ENCODE measurements around the gene PTK6.
A peak's percentile ranks its signal among the peaks of the same experiment; 100 is the strongest.

The PTK6 gene

DNA sequence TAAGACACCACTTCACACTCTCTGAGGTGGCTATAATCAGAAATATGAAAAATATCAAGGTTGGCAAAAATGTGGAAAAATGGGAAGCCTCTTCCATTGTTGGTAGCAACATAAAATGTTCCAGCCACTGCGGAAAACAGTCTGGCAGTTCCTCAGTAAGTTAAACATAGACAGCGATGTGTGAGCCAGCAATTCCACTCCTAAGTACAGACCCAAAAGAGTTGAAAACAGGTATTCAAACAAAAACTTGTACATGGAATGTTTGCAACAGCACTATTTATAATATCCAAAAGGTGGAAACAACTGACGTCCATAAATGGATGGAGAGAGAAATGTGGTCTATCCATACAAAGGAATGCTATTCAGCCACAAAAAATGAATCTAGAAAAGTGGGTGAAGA is 24.0 kb downstream of the PTK6 start:
- Histone ChIP-seq H3K4me1 (peaks cover 5 to 22% (median 12%) of the 10 kb centered on the region in 10 experiments; a peak in 18 of 20 replicates), H4K20me1 (peaks cover 0 to 6% (median 0%) of the 10 kb centered on the region in 11 experiments; a peak in 2 of 22 replicates), H3K9me3 (replicated peaks in 1 of 11) (peaks cover 3 to 30% (median 17%) of the 10 kb centered on the region in 11 experiments; a peak in 21 of 22 replicates), H3K27me3 (no peaks in the 10 kb centered on the region), H3K9ac (no peak overlapping the region), H3K4me3 (no peak overlapping the region), H3K4me2 (no peak overlapping the region), H3K27ac (no peak overlapping the region), H3K36me3 (no peaks in the 10 kb centered on the region)
- no peak for TF ChIP-seq Cebpa-rat (IDR thresholded peaks at IDR 0.05)

DNA sequence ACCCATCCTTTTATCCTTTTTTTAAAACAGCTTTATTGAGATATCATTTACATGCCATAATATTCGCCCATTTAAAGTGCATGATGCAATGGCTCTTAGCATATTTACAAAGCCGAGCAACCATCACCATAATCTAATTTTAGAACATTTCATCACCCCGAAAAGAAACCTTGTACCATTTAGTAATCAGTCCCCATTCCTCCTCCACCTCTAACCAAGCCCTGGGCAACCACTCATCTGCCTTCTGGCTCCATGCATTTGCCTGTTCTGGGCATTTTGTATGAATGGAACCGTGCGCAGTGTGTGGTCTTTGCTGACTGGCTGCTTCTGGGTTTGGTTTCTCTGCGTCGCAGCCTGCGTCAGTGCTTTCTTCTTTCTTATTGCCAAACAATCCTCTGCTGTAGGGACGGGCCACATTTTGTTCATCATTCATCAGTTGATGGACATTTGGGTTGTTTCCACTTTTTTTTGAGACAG is 28.1 kb downstream of the PTK6 start:
- H4K20me1 ChIP-seq: no peaks in the 10 kb centered on the region
- no peak overlapping the region for H3K27ac ChIP-seq
- no peaks in the 10 kb centered on the region; a peak in 1 of 22 replicates for H3K27me3 ChIP-seq
- peaks cover 5 to 16% (median 11%) of the 10 kb centered on the region in 10 experiments; a peak in 17 of 20 replicates for H3K4me1 ChIP-seq
- peaks cover 21 to 47% (median 32%) of the 10 kb centered on the region in 11 experiments for H3K9me3 ChIP-seq (replicated peaks in 1 of 11)
- H3K4me2 ChIP-seq: peak overlapping the region in 1 of 11 experiments; percentile 7; a peak in 4 of 22 replicates
- H3K9ac ChIP-seq: no peak overlapping the region
- no peak overlapping the region for H3K4me3 ChIP-seq
- TF ChIP-seq Cebpa-rat (IDR thresholded peaks at IDR 0.05): no peak
- no peaks in the 10 kb centered on the region for H3K36me3 ChIP-seq

DNA sequence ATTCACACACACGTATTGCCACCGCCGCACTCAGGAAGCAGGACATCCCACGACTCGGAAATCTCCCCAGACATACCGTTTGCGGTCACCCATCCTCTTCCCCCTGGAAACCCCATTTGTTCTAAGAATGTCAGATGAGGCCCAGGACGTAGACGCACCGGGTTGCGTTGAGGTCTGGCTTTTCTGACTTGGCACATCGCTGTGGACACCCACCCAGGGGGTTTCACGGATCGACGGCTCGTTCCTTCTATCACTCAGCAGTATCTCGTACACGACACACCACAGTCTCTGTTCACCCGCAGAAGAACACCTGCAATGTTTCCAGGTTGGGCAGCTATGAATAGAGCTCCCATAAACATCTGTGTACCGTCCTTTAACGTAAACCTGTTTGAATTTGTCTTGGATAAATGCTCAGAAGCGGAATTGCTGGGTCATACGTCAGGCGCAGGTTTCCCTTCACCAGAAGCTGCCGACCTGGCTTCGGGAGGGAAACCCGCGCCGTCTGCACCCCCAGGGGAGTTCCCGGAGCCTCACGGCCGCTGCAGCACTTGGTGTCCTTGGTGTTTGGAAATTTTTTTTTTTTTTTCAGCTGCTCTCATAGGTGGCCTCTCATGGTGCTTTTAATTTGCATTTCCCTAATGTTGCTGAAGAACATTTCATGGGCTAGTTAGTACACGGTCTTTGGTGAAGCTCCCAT is 29.0 kb downstream of the PTK6 start:
- H3K9me3 ChIP-seq (replicated peaks in 1 of 11): peaks cover 19 to 43% (median 24%) of the 10 kb centered on the region in 11 experiments
- no peak overlapping the region for H3K9ac ChIP-seq
- no peaks in the 10 kb centered on the region; a peak in 1 of 22 replicates for H3K27me3 ChIP-seq
- no peak for TF ChIP-seq Cebpa-rat (IDR thresholded peaks at IDR 0.05)
- peaks cover 5 to 24% (median 15%) of the 10 kb centered on the region in 10 experiments; a peak in 18 of 20 replicates for H3K4me1 ChIP-seq
- H3K4me2 ChIP-seq: peak overlapping the region in 6 of 11 experiments; percentile 4 to 36 (median 24); a peak in 5 of 22 replicates
- H4K20me1 ChIP-seq: no peaks in the 10 kb centered on the region
- H3K36me3 ChIP-seq: no peaks in the 10 kb centered on the region
- H3K4me3 ChIP-seq: no peak overlapping the region
- no peak overlapping the region for H3K27ac ChIP-seq

DNA sequence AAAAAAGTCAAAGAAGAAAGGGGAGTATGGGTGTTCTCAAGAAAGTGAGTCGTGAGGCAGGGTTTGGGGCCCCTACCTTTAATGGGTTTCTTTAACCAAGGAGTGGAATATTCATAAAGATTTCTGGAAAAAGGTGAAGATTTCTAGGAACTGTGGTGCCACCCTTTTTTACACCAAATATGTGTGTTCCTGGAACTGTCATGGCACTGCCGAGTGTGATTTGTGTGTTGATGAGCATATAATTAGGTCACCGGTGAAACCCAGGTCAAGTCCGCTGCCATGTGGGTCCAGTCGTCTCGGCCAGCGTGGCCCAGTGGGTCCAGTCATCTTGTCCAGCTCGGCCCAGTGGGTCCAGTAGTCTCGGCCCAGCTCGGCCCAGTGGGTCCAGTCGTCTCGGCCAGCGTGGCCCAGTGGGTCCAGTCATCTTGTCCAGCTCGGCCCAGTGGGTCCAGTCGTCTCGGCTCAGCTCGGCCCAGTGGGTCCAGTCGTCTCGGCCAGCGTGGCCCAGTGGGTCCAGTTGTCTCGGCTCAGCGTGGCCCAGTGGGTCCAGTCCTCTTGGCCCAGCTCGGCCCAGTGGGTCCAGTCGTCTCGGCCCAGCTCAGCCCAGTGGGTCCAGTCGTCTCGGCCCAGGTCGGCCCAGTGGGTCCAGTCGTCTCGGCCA is 30.0 kb downstream of the PTK6 start:
- no peak overlapping the region for H3K9ac ChIP-seq

DNA sequence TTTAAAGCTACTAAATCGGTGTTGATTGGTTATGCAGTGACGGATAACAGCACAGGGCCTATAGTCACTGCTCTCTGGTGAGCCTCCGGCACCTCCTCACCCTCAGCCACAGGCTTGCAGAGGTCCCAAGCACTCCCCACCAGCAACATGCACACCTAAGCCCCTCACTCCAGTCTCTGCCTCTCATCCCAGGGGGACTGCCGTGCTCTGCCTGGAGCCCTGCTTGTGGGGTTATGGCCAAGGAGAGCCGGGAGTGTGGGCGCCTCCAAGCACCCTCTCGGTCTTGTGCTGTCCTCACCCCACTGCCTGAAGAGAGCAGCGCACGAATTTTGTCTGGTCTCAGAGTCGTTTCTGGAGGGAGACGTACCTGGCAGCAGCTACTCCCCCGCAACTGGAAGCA is 31.5 kb downstream of the PTK6 start:
- Histone ChIP-seq H3K4me2 (no peak overlapping the region), H3K36me3 (no peaks in the 10 kb centered on the region), H3K9me3 (replicated peaks in 1 of 11) (peaks cover 18 to 34% (median 24%) of the 10 kb centered on the region in 11 experiments), H3K27me3 (peaks cover 0 to 5% (median 0%) of the 10 kb centered on the region in 11 experiments; a peak in 1 of 22 replicates), H3K4me1 (peaks cover under 1 to 42% (median 32%) of the 10 kb centered on the region in 10 experiments; a peak in 19 of 20 replicates), H4K20me1 (peaks cover 0 to 15% (median 0%) of the 10 kb centered on the region in 11 experiments; a peak in 4 of 22 replicates), H3K27ac (no peak overlapping the region), H3K4me3 (no peak overlapping the region), H3K9ac (no peak overlapping the region)
- no peak for TF ChIP-seq Cebpa-rat (IDR thresholded peaks at IDR 0.05)

More for the DNA sequence above, 30.0 kb downstream of the PTK6 start:
- Histone ChIP-seq H3K27ac (no peak overlapping the region), H4K20me1 (peaks cover 0 to 8% (median 0%) of the 10 kb centered on the region in 11 experiments; a peak in 4 of 22 replicates), H3K36me3 (no peaks in the 10 kb centered on the region), H3K4me1 (peaks cover 5 to 34% (median 25%) of the 10 kb centered on the region in 10 experiments; a peak in 19 of 20 replicates), H3K9me3 (replicated peaks in 1 of 11) (peaks cover 18 to 35% (median 24%) of the 10 kb centered on the region in 11 experiments), H3K4me3 (no peak overlapping the region), H3K4me2 (no peak overlapping the region), H3K27me3 (peaks cover 0 to 3% (median 0%) of the 10 kb centered on the region in 11 experiments; a peak in 1 of 22 replicates)
- TF ChIP-seq Cebpa-rat (IDR thresholded peaks at IDR 0.05): no peak

DNA sequence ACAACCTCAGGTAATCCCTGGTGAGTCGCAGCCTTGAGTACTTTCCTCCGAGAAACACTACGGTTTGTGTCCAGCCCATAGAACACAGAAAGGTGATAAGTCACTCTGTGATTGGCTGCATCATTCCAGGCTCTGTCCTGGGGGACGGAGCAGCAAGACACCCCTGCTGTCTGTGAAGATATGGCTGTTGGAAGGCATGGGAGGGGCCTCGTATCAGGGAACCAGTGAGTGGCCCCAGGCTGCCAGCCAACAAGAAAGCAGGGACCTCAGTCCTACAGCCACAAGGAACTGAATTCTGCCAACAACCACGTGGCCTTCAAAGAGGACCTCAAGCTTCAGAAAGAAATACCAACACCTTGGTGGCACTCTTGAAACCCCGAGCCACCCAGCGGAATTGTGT is 31.9 kb downstream of the PTK6 start:
- TF ChIP-seq Cebpa-rat (IDR thresholded peaks at IDR 0.05): no peak
- peaks cover 0 to 45% (median 34%) of the 10 kb centered on the region in 10 experiments; a peak in 16 of 20 replicates for H3K4me1 ChIP-seq
- no peaks in the 10 kb centered on the region for H3K36me3 ChIP-seq
- H3K9ac ChIP-seq: no peak overlapping the region
- peaks cover 0 to 5% (median 0%) of the 10 kb centered on the region in 11 experiments; a peak in 1 of 22 replicates for H3K27me3 ChIP-seq
- peaks cover 0 to 17% (median 0%) of the 10 kb centered on the region in 11 experiments; a peak in 4 of 22 replicates for H4K20me1 ChIP-seq
- H3K9me3 ChIP-seq (replicated peaks in 1 of 11): peaks cover 18 to 34% (median 24%) of the 10 kb centered on the region in 11 experiments
- H3K27ac ChIP-seq: no peak overlapping the region
- H3K4me2 ChIP-seq: no peak overlapping the region
- H3K4me3 ChIP-seq: no peak overlapping the region

DNA sequence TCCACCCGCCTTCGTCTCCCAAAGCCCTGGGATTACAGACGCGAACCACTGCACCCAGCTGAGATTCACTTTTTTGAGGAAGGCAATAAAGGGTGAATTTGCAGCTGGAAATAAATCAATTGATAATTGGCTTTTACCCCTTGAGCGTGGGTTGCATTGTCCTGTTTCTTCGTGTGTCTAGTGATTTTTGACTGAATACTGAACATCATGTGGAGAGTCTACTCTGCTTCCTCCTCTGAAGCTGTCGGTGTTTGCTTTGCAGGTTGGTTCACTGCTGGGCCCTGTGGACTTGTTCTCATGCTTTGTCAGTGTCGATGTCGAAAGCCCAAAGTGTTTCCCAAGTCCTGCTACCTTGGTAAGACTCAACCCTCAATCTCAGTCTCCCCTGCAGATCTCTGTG is 32.5 kb downstream of the PTK6 start:
- Histone ChIP-seq H3K4me1 (peaks cover 0 to 51% (median 39%) of the 10 kb centered on the region in 10 experiments; a peak in 16 of 20 replicates), H3K27me3 (peaks cover 0 to 11% (median 0%) of the 10 kb centered on the region in 11 experiments; a peak in 7 of 22 replicates), H3K9ac (no peak overlapping the region), H3K36me3 (no peaks in the 10 kb centered on the region), H3K9me3 (replicated peaks in 1 of 11) (peaks cover 18 to 34% (median 24%) of the 10 kb centered on the region in 11 experiments), H3K4me2 (no peak overlapping the region), H3K4me3 (no peak overlapping the region), H4K20me1 (peaks cover 0 to 17% (median 0%) of the 10 kb centered on the region in 11 experiments; a peak in 4 of 22 replicates), H3K27ac (no peak overlapping the region)
- TF ChIP-seq Cebpa-rat (IDR thresholded peaks at IDR 0.05): no peak

DNA sequence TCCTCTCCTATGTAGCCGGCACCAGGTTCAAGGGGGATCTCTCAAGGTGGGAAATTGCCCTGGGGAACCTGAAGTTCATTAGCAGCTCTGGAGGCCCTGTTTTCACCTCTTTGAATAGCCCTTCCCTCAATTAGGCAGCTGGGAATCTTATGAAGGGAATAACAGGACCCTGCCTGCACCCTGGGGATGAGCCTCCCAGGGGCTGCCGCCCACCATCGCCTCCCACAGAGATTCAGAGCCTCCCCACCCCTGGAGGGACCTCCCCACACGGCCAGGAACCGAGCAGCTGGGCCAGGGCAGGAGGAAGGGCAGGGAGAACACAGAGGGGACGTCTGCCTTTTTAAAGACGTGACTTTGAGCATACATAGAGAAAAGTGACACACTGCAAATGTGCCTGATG is 33.7 kb downstream of the PTK6 start:
- Histone ChIP-seq H3K4me1 (peaks cover 0 to 56% (median 44%) of the 10 kb centered on the region in 10 experiments; a peak in 16 of 20 replicates), H3K4me2 (peak overlapping the region in 5 of 11 experiments; percentile 51 to 94 (median 88); a peak in 7 of 22 replicates), H3K9me3 (replicated peaks in 1 of 11) (peaks cover 18 to 34% (median 24%) of the 10 kb centered on the region in 11 experiments), H4K20me1 (peaks cover 0 to 17% (median 0%) of the 10 kb centered on the region in 11 experiments; a peak in 4 of 22 replicates), H3K9ac (no peak overlapping the region; a peak in 1 of 22 replicates), H3K36me3 (no peaks in the 10 kb centered on the region), H3K27me3 (peaks cover 0 to 21% (median 1%) of the 10 kb centered on the region in 11 experiments; a peak in 11 of 22 replicates), H3K4me3 (no peak overlapping the region), H3K27ac (no peak overlapping the region)
- TF ChIP-seq Cebpa-rat (IDR thresholded peaks at IDR 0.05): no peak

Measured in BLaER1 treated with 17β-estradiol and CSF1 and Interleukin-3, amounts not matched to agents 10 nM and 100 nM (cell line).